HCT116 (cell line): ENCODE measurements around the gene HOXB7. TPM values are rescaled to one million over a fixed set of nuclear protein-coding genes. Genes with fewer than 3 reads are reported as not detected.
A peak's percentile ranks its signal among the peaks of the same experiment; 100 is the strongest.

Experiments
- ATAC-seq: fragments of 200-7000 bp; cut with Tn5 transposase; 2 replicates; pipeline ENCODE4 v1.9.1; 2020; ENCODE audit warnings: mild to moderate bottlenecking, moderate library complexity
- BruUV-seq: library from RNA; stranded (reverse); fragments of 400-500 nt; replicated peaks from 2 replicates; lab custom pipeline; 2021; lab: Mats Ljungman, UMichigan
- CTCF ChIA-PET: fragments of 300-600 bp; sonication (Branson Sonifier 250); formaldehyde crosslinking; loops from one replicate; lab custom pipeline; 2021; ENCODE audit warnings: antibody characterized with exemption; lab: Charles Lee
- POLR2A ChIA-PET: fragments of 300-600, 350-600 bp; sonication (Branson Sonifier 250); formaldehyde crosslinking; loops from one replicate; lab custom pipeline; 2021; ENCODE audit warnings: antibody characterized with exemption; lab: Charles Lee
- RAD21 ChIA-PET, 2 experiments: fragments of 300-600 bp; sonication (Branson Sonifier 250); formaldehyde crosslinking; loops; one replicate each; lab custom pipeline; 2023; ENCODE audit warnings: low total read pairs in 2 of 2; ENCODE audit not compliant: uncharacterized antibody in 2 of 2, unreplicated experiment in 2 of 2, low non-redundant PET in 1 of 2; lab: Charles Lee
- DNase-seq: peaks from one replicate; pipeline ENCODE4 v3.0.0-alpha.2; 2010; ENCODE audit warnings: low read depth, low spot score
- H2AFZ ChIP-seq: fragments of 200-600 bp; shearing (Covaris generic), sonication (generic); 2 replicates; pipeline ENCODE4 v1.6.1; 2017; ENCODE audit warnings: low read depth, mixed run types, mixed read lengths, antibody characterized with exemption, low read length; ENCODE audit not compliant: poor library complexity, severe bottlenecking
- H3K27ac ChIP-seq: 2 replicates; pipeline ENCODE4 v1.5.1; 2012; ENCODE audit warnings: low read depth, low read length
- H3K27me3 ChIP-seq: fragments of 200-600 bp; sonication (generic); 2 replicates; pipeline ENCODE4 v1.6.1; 2016; ENCODE audit warnings: mixed run types, low read length, mixed read lengths; ENCODE audit not compliant: insufficient read depth
- H3K36me3 ChIP-seq, 2 experiments: fragments of 200-500 bp in 1 of 2; fragments of 200-600 bp in 1 of 2; sonication (Bioruptor generic) in 1 of 2; sonication (generic) in 1 of 2; 2 replicates each; pipeline versions ENCODE4 v1.5.1 to v1.6.1; 2014 to 2016; ENCODE audit warnings: low read length in 2 of 2, inconsistent platforms in 1 of 2, mixed read lengths in 1 of 2, mixed run types in 1 of 2; ENCODE audit not compliant: insufficient read depth in 2 of 2, control insufficient read depth in 1 of 2
- H3K4me1 ChIP-seq, 2 experiments: fragments of 200-600 bp in 1 of 2; sonication (generic) in 1 of 2; 2 replicates each; pipeline versions ENCODE4 v1.5.1 to v1.6.1; 2012 to 2017; ENCODE audit warnings: low read length in 2 of 2, inconsistent platforms in 1 of 2, mild to moderate bottlenecking in 1 of 2, mixed read lengths in 1 of 2, mixed run types in 1 of 2, moderate library complexity in 1 of 2; ENCODE audit not compliant: insufficient read depth in 2 of 2, control insufficient read depth in 1 of 2
- H3K4me2 ChIP-seq: fragments of 200-600 bp; sonication (generic); 2 replicates; pipeline ENCODE4 v1.6.1; 2017; ENCODE audit warnings: mixed run types, low read length, mixed read lengths
- H3K4me3 ChIP-seq, 2 experiments: fragments of 200-600 bp in 1 of 2; sonication (generic) in 1 of 2; replicated peaks in 1 of 2; 2 replicates each; pipeline ENCODE4 v1.5.1; 2011 to 2016; ENCODE audit warnings: low read length in 2 of 2, control low read depth in 1 of 2, low read depth in 1 of 2, mild to moderate bottlenecking in 1 of 2, mixed read lengths in 1 of 2, mixed run types in 1 of 2
- H3K79me2 ChIP-seq: fragments of 200-600 bp; sonication (generic); 2 replicates; pipeline ENCODE4 v1.6.1; 2017; ENCODE audit warnings: mild to moderate bottlenecking, mixed run types, low read length, moderate library complexity, mixed read lengths; ENCODE audit not compliant: insufficient read depth
- H3K9ac ChIP-seq: fragments of 200-600 bp; sonication (generic); 2 replicates; pipeline ENCODE4 v1.6.1; 2016; ENCODE audit warnings: low read length, mixed read lengths
- H3K9me2 ChIP-seq: fragments of 200-600 bp; sonication (generic), shearing (Covaris generic); 2 replicates; pipeline ENCODE4 v1.6.1; 2017; ENCODE audit warnings: mixed run types, mild to moderate bottlenecking, moderate library complexity; ENCODE audit not compliant: insufficient read depth
- H3K9me3 ChIP-seq, 2 experiments: fragments of 200-500 bp in 1 of 2; fragments of 200-600 bp in 1 of 2; sonication (Bioruptor generic) in 1 of 2; sonication (generic) in 1 of 2; 2 replicates each; pipeline ENCODE4 v1.6.1; 2014 to 2017; ENCODE audit warnings: low read length in 2 of 2, mixed read lengths in 2 of 2, inconsistent platforms in 1 of 2, low read depth in 1 of 2, mild to moderate bottlenecking in 1 of 2, mixed run types in 1 of 2, moderate library complexity in 1 of 2; ENCODE audit not compliant: control insufficient read depth in 1 of 2, insufficient read depth in 1 of 2
- H4K20me1 ChIP-seq: fragments of 200-600 bp; sonication (generic), shearing (Covaris generic); 2 replicates; pipeline ENCODE4 v1.6.1; 2017; ENCODE audit warnings: mixed run types, mild to moderate bottlenecking, moderate library complexity; ENCODE audit not compliant: insufficient read depth
- ATF3 ChIP-seq: IDR thresholded peaks from 2 replicates; pipeline ENCODE4 v1.6.1; 2012
- CEBPB ChIP-seq: IDR thresholded peaks from 2 replicates; pipeline ENCODE4 v1.6.1; 2012; ENCODE audit warnings: low read depth
- FOSL1 ChIP-seq: IDR thresholded peaks from 2 replicates; pipeline ENCODE4 v1.6.1; 2012; ENCODE audit warnings: low read depth
- MAX ChIP-seq: IDR thresholded peaks from 2 replicates; pipeline ENCODE4 v1.6.1; 2012
- RAD21 ChIP-seq: IDR thresholded peaks from 2 replicates; pipeline ENCODE4 v1.6.1; 2012; ENCODE audit warnings: low read depth, mild to moderate bottlenecking
- REST ChIP-seq: IDR thresholded peaks from 2 replicates; pipeline ENCODE4 v1.6.1; 2012; ENCODE audit warnings: low read depth
- YY1 ChIP-seq: IDR thresholded peaks from 2 replicates; pipeline ENCODE4 v1.6.1; 2011; ENCODE audit warnings: low read length, low read depth, moderate library complexity, mild to moderate bottlenecking; ENCODE audit not compliant: insufficient replicate concordance; ENCODE audit errors: extremely low read depth
- ZFX ChIP-seq: fragments of 450-650 bp; IDR thresholded peaks from 2 replicates; pipeline ENCODE4 v1.6.1; 2017
- ZNF274 ChIP-seq: fragments of 200-500 bp; sonication (Bioruptor generic); IDR thresholded peaks from 2 replicates; pipeline ENCODE4 v1.6.1; 2014; ENCODE audit warnings: mild to moderate bottlenecking, low read depth, low read length, inconsistent platforms
- intact Hi-C: fragments of 100-400 bp; cut with micrococcal nuclease; formaldehyde crosslinking; loops from 2 replicates; pipeline ENCODE4 v1.10.0; 2022
- total RNA-seq: library from RNA; stranded (reverse); gene quantifications from one replicate; pipeline ENCODE4 v1.2.1, GENCODE V29; 2021; ENCODE audit not compliant: unreplicated experiment

The HOXB7 gene
- total RNA-seq, 1 experiment from 2014 or later = 33.6 TPM

- H3K79me2 ChIP-seq = peaks cover 56% of the 10 kb centered on the region
- no peaks in the 10 kb centered on the region for H3K9me3 ChIP-seq
- no peaks in the 10 kb centered on the region for H3K27me3 ChIP-seq
- no peak overlapping the region for H3K9ac ChIP-seq
- DNase-seq (no peak), ATAC-seq (no peak)
- no peaks in the 10 kb centered on the region for H4K20me1 ChIP-seq
- ChIA-PET POLR2A (interaction anchor here (1.2 kb wide), 1 partner anchor 647 kb away, joined by 3 read pairs; the partner anchor contains the start of gene PNPO), RAD21 (interaction anchor here in 1 of 2 experiments (0.8 to 1.7 kb wide), 3 partner anchors 30 to 252 kb away, joined by 4 to 5 read pairs (median 4); no protein-coding TSS in a partner anchor), CTCF (interaction anchor here (0.9 to 2.0 kb wide), 14 partner anchors 11 to 563 kb away, joined by 3 to 9 read pairs (median 4); partner anchors contain the start of gene HOXB8)
- BruUV-seq = no TSS peak
- intact Hi-C loops = no loop called here
- no peaks in the 10 kb centered on the region for H3K9me2 ChIP-seq
- no peak overlapping the region for H3K4me2 ChIP-seq
- no peak overlapping the region for H2AFZ ChIP-seq
- TF ChIP-seq REST (no peak), RAD21 (no peak), YY1 (no peak), ZFX (no peak), CEBPB (no peak), MAX (no peak), ATF3 (no peak), FOSL1 (no peak), ZNF274 (no peak)
- H3K4me1 ChIP-seq = peaks cover 19 to 64% of the 10 kb centered on the region in 2 experiments
- H3K36me3 ChIP-seq = peaks cover 0 to 2% of the 10 kb centered on the region in 2 experiments; a peak in 2 of 4 replicates
- H3K4me3 ChIP-seq = no peak overlapping the region
- peak overlapping the region; percentile 91 for H3K27ac ChIP-seq
These were observed 22.8 kb downstream of the HOXB7 start for GRCh38 chr17:48588074-48588415.
